GM12878 (cell line): ENCODE measurements around the gene COL6A3. TPM values are rescaled to one million over a fixed set of nuclear protein-coding genes. Genes with fewer than 3 reads are reported as not detected.

Experiments
- ATAC-seq: fragments of 200-7000 bp; cut with Tn5 transposase; 3 replicates; pipeline ENCODE4 v1.9.1; 2020; ENCODE audit warnings: mild to moderate bottlenecking, moderate library complexity
- BruUV-seq: library from RNA; stranded (reverse); fragments of 400-500 nt; replicated peaks from 2 replicates; lab custom pipeline; 2021; lab: Mats Ljungman, UMichigan
- CTCF ChIA-PET: fragments of 300-600 bp; sonication (Branson Sonifier 250); formaldehyde crosslinking; extraction: SDS; loops from one replicate; lab custom pipeline; 2021; ENCODE audit warnings: inconsistent platforms; lab: Yijun Ruan, JAX
- POLR2A ChIA-PET: fragments of 350-600 bp; formaldehyde crosslinking; extraction: SDS; loops from one replicate; lab custom pipeline; 2021; ENCODE audit warnings: inconsistent platforms; lab: Charles Lee
- RAD21 ChIA-PET: fragments of 300-600 bp; sonication (Branson Sonifier 250); formaldehyde crosslinking; loops from one replicate; lab custom pipeline; 2023; ENCODE audit warnings: antibody characterized with exemption; ENCODE audit not compliant: unreplicated experiment; lab: Charles Lee
- SMC1A ChIA-PET: fragments of 300-600 bp; sonication (Branson Sonifier 250); formaldehyde crosslinking; loops from one replicate; lab custom pipeline; 2023; ENCODE audit not compliant: unreplicated experiment, uncharacterized antibody; lab: Charles Lee
- DNase-seq: peaks from one replicate; pipeline ENCODE4 v3.0.0-alpha.2; 2011; ENCODE audit warnings: low read depth, low spot score
- FAIRE-seq: peaks from 3 replicates; lab custom pipeline; 2011; peaks lifted over from hg19 to GRCh38; lab: Jason Lieb, UNC
- H2AFZ ChIP-seq: 2 replicates; pipeline ENCODE4 v1.6.0; 2011; ENCODE audit warnings: low read depth, low read length, control low read depth; ENCODE audit not compliant: control insufficient read depth
- H3K27ac ChIP-seq: 2 replicates; pipeline ENCODE4 v1.5.1; 2011; ENCODE audit warnings: control low read depth; ENCODE audit not compliant: control insufficient read depth, insufficient read depth
- H3K27me3 ChIP-seq, 2 experiments: replicated peaks in 1 of 2; 2 replicates each; pipeline versions ENCODE4 v1.6.0 to v1.6.1; 2011; ENCODE audit warnings: low read length in 1 of 2; ENCODE audit not compliant: control insufficient read depth in 2 of 2, insufficient read depth in 2 of 2
- H3K36me3 ChIP-seq, 2 experiments: 2 replicates each; pipeline ENCODE4 v1.5.1; 2011; ENCODE audit warnings: low read length in 1 of 2; ENCODE audit not compliant: control insufficient read depth in 2 of 2, insufficient read depth in 2 of 2
- H3K4me1 ChIP-seq: 2 replicates; pipeline ENCODE4 v1.6.1; 2011; ENCODE audit warnings: mild to moderate bottlenecking, low read length, moderate library complexity, mixed read lengths; ENCODE audit not compliant: control insufficient read depth, insufficient read depth
- H3K4me2 ChIP-seq: 2 replicates; pipeline ENCODE4 v1.6.0; 2011; ENCODE audit warnings: control low read depth; ENCODE audit not compliant: control insufficient read depth, insufficient read depth
- H3K4me3 ChIP-seq: fragments of 200-600 bp; sonication (generic); 2 replicates; pipeline ENCODE4 v1.5.1; 2016
- H3K79me2 ChIP-seq: 2 replicates; pipeline ENCODE4 v1.6.0; 2011; ENCODE audit warnings: low read length; ENCODE audit not compliant: control insufficient read depth, insufficient read depth
- H3K9ac ChIP-seq: 2 replicates; pipeline ENCODE4 v1.8.0; 2011; ENCODE audit warnings: low read length, control low read depth, mixed read lengths; ENCODE audit not compliant: control insufficient read depth, insufficient read depth
- H3K9me3 ChIP-seq: replicated peaks from 3 replicates; pipeline ENCODE4 v1.5.1; 2011; ENCODE audit warnings: mild to moderate bottlenecking, low read length; ENCODE audit not compliant: control insufficient read depth, insufficient read depth
- H4K20me1 ChIP-seq: 2 replicates; pipeline ENCODE4 v1.6.0; 2011; ENCODE audit not compliant: control insufficient read depth, insufficient read depth
- CREB1 ChIP-seq: IDR thresholded peaks from 2 replicates; pipeline ENCODE4 v1.6.1; 2012; ENCODE audit warnings: low read depth, mild to moderate bottlenecking, inconsistent platforms
- MTA2 ChIP-seq: fragments of 450-650 bp; IDR thresholded peaks from 2 replicates; pipeline ENCODE4 v1.6.1; 2016; ENCODE audit warnings: low read depth, mild to moderate bottlenecking, moderate library complexity
- NBN ChIP-seq: fragments of 450-650 bp; IDR thresholded peaks from 2 replicates; pipeline ENCODE4 v1.6.1; 2016
- NRF1 ChIP-seq: conservative IDR thresholded peaks from 2 replicates; pipeline ENCODE4 v1.6.1; 2011; ENCODE audit warnings: mild to moderate bottlenecking, low read depth, low read length, improper control_type of control experiment
- SMARCA5 ChIP-seq: fragments of 450-650 bp; IDR thresholded peaks from 2 replicates; pipeline ENCODE4 v1.6.1; 2017; ENCODE audit warnings: mild to moderate bottlenecking
- YY1 ChIP-seq: IDR thresholded peaks from 2 replicates; pipeline ENCODE4 v1.6.1; 2011; ENCODE audit warnings: low read depth, mild to moderate bottlenecking, low read length
- ZNF274 ChIP-seq: IDR thresholded peaks from one replicate; pipeline ENCODE4 v1.8.0; 2011; ENCODE audit not compliant: insufficient read length, insufficient read depth
- WGBS: methylation state at CpG from one replicate; pipeline ENCODE4 v1.1.6; 2016; ENCODE audit warnings: low lambda C conversion rate; ENCODE audit not compliant: insufficient replicate concordance, insufficient coverage; ENCODE audit errors: missing lambda C conversion rate; 5-methylcytosine and 5-hydroxymethylcytosine counted together
- in situ Hi-C: fragments of 300-500 bp; cut with MboI; formaldehyde crosslinking; loops from 9 replicates; pipeline ENCODE4 v1.14.3; 2018; ENCODE audit warnings: mixed read lengths
- intact Hi-C: fragments of 100-400 bp; cut with micrococcal nuclease; formaldehyde crosslinking; loops from one replicate; pipeline ENCODE4 v1.14.2; 2022; ENCODE audit not compliant: unreplicated experiment
- polyA plus RNA-seq, 11 experiments: library from polyadenylated mRNA; depleted of rRNA in 4 of 11; unstranded in 6 of 11; stranded (reverse) in 5 of 11; fragments of >200 nt; fragmentation: Nextera tagmentation in 4 of 11; fragmentation: Illumina TruSeq in 1 of 11; extraction: Ambion mirVana in 4 of 11; extraction: Trizol in 1 of 11; gene quantifications; 1 replicate in 1 of 11; 2 replicates in 10 of 11; pipeline versions ENCODE4 v1.2.1 to v1.2.3, GENCODE V29; 2011 to 2016; ENCODE audit warnings: inconsistent platforms in 2 of 11, missing spikeins in 2 of 11, low read depth in 1 of 11
- total RNA-seq, 4 experiments: library from RNA; depleted of rRNA in 3 of 4; stranded (reverse); fragments of >200 nt in 3 of 4; fragmentation: Illumina TruSeq in 1 of 4; extraction: Trizol in 1 of 4; gene quantifications; 2 replicates each; pipeline versions ENCODE4 v1.2.1 to v1.2.3, GENCODE V29; 2013 to 2021
- TF ChIP-seq, protein P1 (sequence below): IDR thresholded peaks from 2 replicates; pipeline ENCODE4 v1.6.1; 2011; ENCODE audit warnings: borderline replicate concordance, low read depth, mild to moderate bottlenecking, moderate library complexity, low read length; ENCODE audit not compliant: insufficient read depth, poor library complexity, severe bottlenecking
- TF ChIP-seq, protein P2 (sequence below): fragments of 450-650 bp; IDR thresholded peaks from 2 replicates; pipeline ENCODE4 v1.6.1; 2017; ENCODE audit warnings: borderline replicate concordance
- TF ChIP-seq, protein P3 (sequence below): IDR thresholded peaks from 2 replicates; pipeline ENCODE4 v1.6.1; 2012; ENCODE audit warnings: low read depth, low read length, improper control_type of control experiment
- TF ChIP-seq, protein P4 (sequence below): IDR thresholded peaks from 2 replicates; pipeline ENCODE4 v1.6.1; 2011; ENCODE audit warnings: mild to moderate bottlenecking, low read depth, low read length, moderate library complexity; ENCODE audit not compliant: insufficient replicate concordance
- TF ChIP-seq, protein P5 (sequence below): fragments of 450-650 bp; IDR thresholded peaks from 2 replicates; pipeline ENCODE4 v1.6.1; 2018; ENCODE audit warnings: mild to moderate bottlenecking, low read depth, moderate library complexity; ENCODE audit not compliant: partially characterized antibody
- TF ChIP-seq, protein P6 (sequence below): fragments of 450-650 bp; IDR thresholded peaks from 2 replicates; pipeline ENCODE4 v1.6.1; 2017; ENCODE audit warnings: mild to moderate bottlenecking

The COL6A3 gene
- total and polyA plus RNA-seq, 10 of the 15 experiments (the other 5 are each of a cell fraction or from before 2014, with no cell fraction given): 0.01 to 0.51 (median 0.09) TPM; not detected in 4

DNA sequence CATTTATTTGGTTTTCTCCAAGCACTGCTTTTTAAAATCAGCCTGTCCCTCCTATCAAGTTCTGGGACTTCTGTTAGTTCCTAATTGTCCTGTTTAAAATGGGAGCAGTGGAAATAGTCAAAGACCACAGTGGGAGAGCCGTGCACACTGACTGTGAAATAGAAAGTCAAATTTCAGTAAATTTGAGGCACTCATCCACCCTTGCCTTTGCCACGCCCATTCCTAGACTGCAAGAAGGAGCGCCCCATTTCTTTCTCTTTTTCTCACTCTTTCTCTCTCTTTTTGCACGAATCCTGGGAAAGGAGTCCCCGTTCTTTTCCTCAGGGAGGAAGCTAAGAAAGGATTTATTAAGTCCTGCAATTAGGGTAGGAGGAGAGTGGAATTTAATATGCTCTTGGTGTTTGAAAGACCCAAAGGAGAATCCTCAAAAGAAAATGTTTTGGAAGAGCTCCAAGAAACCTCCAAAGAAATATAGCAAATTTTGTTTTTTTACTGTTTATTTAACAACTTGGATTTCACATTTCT lies 7.5 kb downstream of the COL6A3 start:
- CTCF ChIA-PET: interaction anchor here (1.5 kb wide), 2 partner anchors 15 to 241 kb away, joined by 4 read pairs; no protein-coding TSS in a partner anchor
- Histone ChIP-seq H3K4me1 (no peaks in the 10 kb centered on the region), H3K9ac (no peak overlapping the region), H3K4me2 (no peak overlapping the region), H3K79me2 (no peaks in the 10 kb centered on the region), H3K27me3 (peaks cover 2% of the 10 kb centered on the region in 2 experiments; a peak in 2 of 4 replicates), H4K20me1 (no peaks in the 10 kb centered on the region), H2AFZ (no peak overlapping the region), H3K4me3 (no peak overlapping the region), H3K27ac (no peak overlapping the region), H3K9me3 (no peaks in the 10 kb centered on the region), H3K36me3 (no peaks in the 10 kb centered on the region)
- in situ Hi-C loops (no loop called here), intact Hi-C loops (no loop called here)
- DNase-seq (no peak), FAIRE-seq (no peak), ATAC-seq (no peak)
- WGBS: 25% methylated on average over 5 of the region's 5 CpGs
- POLR2A ChIA-PET: interaction anchor here (0.7 kb wide), 1 partner anchor 28 kb away, joined by 5 read pairs; no protein-coding TSS in a partner anchor
- RAD21 ChIA-PET: interaction anchor here (0.6 to 0.7 kb wide), 2 partner anchors 13 to 175 kb away, joined by 3 read pairs; no protein-coding TSS in a partner anchor
- BruUV-seq: no TSS peak
- SMC1A ChIA-PET: interaction anchor here (0.6 kb wide), 1 partner anchor 25 kb away, joined by 4 read pairs; no protein-coding TSS in a partner anchor
- no peak for TF ChIP-seq SMARCA5
- TF ChIP-seq NRF1: no peak
- TF ChIP-seq CREB1: no peak
- TF ChIP-seq, protein P1, sequence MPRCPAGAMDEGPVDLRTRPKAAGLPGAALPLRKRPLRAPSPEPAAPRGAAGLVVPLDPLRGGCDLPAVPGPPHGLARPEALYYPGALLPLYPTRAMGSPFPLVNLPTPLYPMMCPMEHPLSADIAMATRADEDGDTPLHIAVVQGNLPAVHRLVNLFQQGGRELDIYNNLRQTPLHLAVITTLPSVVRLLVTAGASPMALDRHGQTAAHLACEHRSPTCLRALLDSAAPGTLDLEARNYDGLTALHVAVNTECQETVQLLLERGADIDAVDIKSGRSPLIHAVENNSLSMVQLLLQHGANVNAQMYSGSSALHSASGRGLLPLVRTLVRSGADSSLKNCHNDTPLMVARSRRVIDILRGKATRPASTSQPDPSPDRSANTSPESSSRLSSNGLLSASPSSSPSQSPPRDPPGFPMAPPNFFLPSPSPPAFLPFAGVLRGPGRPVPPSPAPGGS: no peak
- no peak for TF ChIP-seq ZNF274
- TF ChIP-seq, protein P2, sequence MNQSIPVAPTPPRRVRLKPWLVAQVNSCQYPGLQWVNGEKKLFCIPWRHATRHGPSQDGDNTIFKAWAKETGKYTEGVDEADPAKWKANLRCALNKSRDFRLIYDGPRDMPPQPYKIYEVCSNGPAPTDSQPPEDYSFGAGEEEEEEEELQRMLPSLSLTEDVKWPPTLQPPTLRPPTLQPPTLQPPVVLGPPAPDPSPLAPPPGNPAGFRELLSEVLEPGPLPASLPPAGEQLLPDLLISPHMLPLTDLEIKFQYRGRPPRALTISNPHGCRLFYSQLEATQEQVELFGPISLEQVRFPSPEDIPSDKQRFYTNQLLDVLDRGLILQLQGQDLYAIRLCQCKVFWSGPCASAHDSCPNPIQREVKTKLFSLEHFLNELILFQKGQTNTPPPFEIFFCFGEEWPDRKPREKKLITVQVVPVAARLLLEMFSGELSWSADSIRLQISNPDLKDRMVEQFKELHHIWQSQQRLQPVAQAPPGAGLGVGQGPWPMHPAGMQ: no peak
- TF ChIP-seq MTA2: no peak
- TF ChIP-seq NBN: no peak
- TF ChIP-seq, protein P3, sequence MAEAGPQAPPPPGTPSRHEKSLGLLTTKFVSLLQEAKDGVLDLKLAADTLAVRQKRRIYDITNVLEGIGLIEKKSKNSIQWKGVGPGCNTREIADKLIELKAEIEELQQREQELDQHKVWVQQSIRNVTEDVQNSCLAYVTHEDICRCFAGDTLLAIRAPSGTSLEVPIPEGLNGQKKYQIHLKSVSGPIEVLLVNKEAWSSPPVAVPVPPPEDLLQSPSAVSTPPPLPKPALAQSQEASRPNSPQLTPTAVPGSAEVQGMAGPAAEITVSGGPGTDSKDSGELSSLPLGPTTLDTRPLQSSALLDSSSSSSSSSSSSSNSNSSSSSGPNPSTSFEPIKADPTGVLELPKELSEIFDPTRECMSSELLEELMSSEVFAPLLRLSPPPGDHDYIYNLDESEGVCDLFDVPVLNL: no peak
- TF ChIP-seq, protein P4, sequence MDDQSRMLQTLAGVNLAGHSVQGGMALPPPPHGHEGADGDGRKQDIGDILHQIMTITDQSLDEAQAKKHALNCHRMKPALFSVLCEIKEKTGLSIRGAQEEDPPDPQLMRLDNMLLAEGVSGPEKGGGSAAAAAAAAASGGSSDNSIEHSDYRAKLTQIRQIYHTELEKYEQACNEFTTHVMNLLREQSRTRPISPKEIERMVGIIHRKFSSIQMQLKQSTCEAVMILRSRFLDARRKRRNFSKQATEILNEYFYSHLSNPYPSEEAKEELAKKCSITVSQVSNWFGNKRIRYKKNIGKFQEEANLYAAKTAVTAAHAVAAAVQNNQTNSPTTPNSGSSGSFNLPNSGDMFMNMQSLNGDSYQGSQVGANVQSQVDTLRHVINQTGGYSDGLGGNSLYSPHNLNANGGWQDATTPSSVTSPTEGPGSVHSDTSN: no peak
- TF ChIP-seq, protein P5, sequence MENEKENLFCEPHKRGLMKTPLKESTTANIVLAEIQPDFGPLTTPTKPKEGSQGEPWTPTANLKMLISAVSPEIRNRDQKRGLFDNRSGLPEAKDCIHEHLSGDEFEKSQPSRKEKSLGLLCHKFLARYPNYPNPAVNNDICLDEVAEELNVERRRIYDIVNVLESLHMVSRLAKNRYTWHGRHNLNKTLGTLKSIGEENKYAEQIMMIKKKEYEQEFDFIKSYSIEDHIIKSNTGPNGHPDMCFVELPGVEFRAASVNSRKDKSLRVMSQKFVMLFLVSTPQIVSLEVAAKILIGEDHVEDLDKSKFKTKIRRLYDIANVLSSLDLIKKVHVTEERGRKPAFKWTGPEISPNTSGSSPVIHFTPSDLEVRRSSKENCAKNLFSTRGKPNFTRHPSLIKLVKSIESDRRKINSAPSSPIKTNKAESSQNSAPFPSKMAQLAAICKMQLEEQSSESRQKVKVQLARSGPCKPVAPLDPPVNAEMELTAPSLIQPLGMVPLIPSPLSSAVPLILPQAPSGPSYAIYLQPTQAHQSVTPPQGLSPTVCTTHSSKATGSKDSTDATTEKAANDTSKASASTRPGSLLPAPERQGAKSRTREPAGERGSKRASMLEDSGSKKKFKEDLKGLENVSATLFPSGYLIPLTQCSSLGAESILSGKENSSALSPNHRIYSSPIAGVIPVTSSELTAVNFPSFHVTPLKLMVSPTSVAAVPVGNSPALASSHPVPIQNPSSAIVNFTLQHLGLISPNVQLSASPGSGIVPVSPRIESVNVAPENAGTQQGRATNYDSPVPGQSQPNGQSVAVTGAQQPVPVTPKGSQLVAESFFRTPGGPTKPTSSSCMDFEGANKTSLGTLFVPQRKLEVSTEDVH: no peak
- TF ChIP-seq, protein P6, sequence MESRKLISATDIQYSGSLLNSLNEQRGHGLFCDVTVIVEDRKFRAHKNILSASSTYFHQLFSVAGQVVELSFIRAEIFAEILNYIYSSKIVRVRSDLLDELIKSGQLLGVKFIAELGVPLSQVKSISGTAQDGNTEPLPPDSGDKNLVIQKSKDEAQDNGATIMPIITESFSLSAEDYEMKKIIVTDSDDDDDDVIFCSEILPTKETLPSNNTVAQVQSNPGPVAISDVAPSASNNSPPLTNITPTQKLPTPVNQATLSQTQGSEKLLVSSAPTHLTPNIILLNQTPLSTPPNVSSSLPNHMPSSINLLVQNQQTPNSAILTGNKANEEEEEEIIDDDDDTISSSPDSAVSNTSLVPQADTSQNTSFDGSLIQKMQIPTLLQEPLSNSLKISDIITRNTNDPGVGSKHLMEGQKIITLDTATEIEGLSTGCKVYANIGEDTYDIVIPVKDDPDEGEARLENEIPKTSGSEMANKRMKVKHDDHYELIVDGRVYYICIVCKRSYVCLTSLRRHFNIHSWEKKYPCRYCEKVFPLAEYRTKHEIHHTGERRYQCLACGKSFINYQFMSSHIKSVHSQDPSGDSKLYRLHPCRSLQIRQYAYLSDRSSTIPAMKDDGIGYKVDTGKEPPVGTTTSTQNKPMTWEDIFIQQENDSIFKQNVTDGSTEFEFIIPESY: no peak
- TF ChIP-seq YY1: no peak
